ENCODE results near the gene ABHD17C.
A peak's percentile ranks its signal among the peaks of the same experiment; 100 is the strongest.
"Not testable (repeated sequence)": the region's sequence is repeated elsewhere in the genome, so short reads cannot be mapped to it uniquely, and the experiment has no call there.

Gene ABHD17C

DNA sequence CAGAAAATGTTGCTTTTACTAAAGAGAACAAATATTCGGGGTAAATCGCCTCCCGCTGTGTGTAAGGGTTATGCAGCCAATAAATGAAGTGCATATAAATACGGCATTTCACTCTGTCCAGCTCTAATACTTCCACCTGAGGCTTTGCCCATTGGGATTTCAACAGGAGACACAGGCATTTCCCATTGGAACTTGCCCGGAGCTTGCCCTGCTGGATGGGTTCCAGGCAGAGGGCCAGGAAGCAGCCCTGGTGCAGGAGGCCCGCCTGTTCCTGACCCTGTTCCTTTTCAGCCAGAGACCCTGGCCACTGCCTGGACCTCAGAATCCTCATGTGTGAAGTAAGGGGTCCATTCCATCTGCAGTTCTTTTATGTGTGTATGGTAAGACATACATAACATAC lies 66.6 kb downstream of the ABHD17C start:
- Mint-ChIP-seq H3K4me3 (no peak overlapping the region), H3K27ac (ENCODE audit: low read depth) (no peak overlapping the region), H3K4me1 (no peaks in the 10 kb centered on the region), H3K27me3 (no peaks in the 10 kb centered on the region), H3K9me3 (no peaks in the 10 kb centered on the region), H3K36me3 (ENCODE audit: insufficient read depth) (no peaks in the 10 kb centered on the region)
- no peak for DNase-seq (ENCODE audit: low spot score in 2 of 2)
- ATAC-seq (replicated peaks; ENCODE audit: extremely low read depth, poor library complexity, severe bottlenecking): no peak

DNA sequence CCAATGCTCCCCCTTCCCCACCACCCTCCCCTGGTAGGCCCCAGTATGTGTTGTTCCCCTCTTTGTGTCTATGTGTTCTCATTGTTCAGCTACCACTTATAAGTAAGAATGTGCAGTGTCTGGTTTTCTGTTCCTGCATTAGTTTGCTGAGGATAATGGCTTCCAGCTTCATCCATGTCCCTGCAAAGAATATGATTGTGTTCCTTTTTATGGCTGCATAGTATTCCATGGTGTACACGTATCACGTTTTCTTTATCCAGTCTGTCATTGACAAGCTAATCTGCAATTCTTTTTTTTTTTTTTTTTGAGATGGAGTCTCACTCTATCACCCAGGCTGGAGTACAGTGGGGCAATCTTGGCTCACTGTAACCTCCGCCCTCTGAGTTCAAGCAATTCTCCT lies 68.1 kb downstream of the ABHD17C start:
- ATAC-seq (replicated peaks; ENCODE audit: extremely low read depth, poor library complexity, severe bottlenecking); H3K36me3 Mint-ChIP-seq (ENCODE audit: insufficient read depth); DNase-seq (ENCODE audit: low spot score in 2 of 2); H3K27ac Mint-ChIP-seq (ENCODE audit: low read depth); H3K4me3 Mint-ChIP-seq; H3K27me3 Mint-ChIP-seq; H3K4me1 Mint-ChIP-seq; H3K9me3 Mint-ChIP-seq: not testable (repeated sequence)

DNA sequence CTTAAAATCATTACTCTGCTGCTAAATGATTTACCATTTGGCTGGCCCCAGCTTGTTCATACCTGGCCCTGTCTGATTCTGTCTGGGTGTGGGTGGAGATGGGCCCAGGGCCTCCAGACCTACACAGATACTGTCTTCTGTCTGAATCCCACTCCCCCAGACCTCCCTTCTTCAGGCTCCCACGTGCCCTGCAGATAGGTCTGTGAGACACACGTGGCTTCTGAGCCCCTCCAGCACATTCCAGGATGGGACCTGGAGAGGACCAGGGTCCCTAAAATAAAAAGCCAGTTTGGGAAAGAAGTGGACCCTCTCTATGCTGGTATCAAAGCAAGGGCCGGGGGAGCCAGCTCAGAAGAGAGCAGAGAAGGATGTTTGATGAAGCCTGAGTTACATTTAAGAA lies 69.4 kb downstream of the ABHD17C start:
- Mint-ChIP-seq H3K36me3 (ENCODE audit: insufficient read depth) (no peaks in the 10 kb centered on the region), H3K9me3 (no peaks in the 10 kb centered on the region), H3K27me3 (no peaks in the 10 kb centered on the region), H3K4me3 (no peak overlapping the region), H3K4me1 (peaks cover 4% of the 10 kb centered on the region), H3K27ac (ENCODE audit: low read depth) (no peak overlapping the region)
- DNase-seq (ENCODE audit: low spot score in 2 of 2): no peak
- no peak for ATAC-seq (replicated peaks; ENCODE audit: extremely low read depth, poor library complexity, severe bottlenecking)

DNA sequence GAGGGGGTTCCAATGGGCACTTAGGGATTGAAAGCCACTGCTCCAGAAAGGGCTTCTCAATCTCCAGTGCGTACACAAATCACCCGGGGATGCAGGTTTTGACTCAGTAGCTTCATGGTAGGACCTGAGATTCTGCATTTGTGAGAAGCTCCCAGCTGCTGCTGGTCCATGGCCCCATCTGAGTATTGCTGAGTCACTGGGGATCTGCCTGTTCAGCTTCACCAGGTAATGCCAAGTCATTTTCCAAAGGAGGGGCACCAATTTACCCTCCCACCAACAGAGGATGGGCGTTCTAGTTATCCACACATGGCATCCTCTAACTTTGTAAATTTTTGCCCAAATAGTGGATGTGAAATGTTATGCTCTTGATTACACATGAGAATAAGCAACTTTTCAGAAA lies 71.2 kb downstream of the ABHD17C start:
- Mint-ChIP-seq H3K4me3 (no peak overlapping the region), H3K4me1 (peaks cover 7% of the 10 kb centered on the region), H3K27me3 (no peaks in the 10 kb centered on the region), H3K9me3 (no peaks in the 10 kb centered on the region), H3K27ac (ENCODE audit: low read depth) (no peak overlapping the region), H3K36me3 (ENCODE audit: insufficient read depth) (no peaks in the 10 kb centered on the region)
- DNase-seq (ENCODE audit: low spot score in 2 of 2) (no peak), ATAC-seq (replicated peaks; ENCODE audit: extremely low read depth, poor library complexity, severe bottlenecking) (no peak)

DNA sequence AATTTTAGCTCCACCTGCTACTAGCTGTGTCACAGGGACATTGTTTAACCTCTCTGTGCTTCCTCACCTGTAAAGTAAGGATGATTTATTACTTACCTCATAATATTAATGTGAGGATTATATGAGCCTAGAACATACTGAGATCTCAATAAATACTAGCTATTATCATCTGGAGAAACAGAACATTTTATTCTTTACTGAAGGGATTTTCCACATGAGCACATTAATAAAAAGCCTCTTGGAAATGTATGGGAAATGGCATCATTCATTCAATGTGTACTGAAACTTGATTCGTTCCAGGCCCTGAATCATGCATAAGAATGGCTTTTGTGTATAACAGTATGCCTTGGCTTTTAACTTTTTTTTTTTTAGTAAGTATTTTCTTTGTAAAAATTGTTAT lies 73.0 kb downstream of the ABHD17C start:
- no peaks in the 10 kb centered on the region for H3K9me3 Mint-ChIP-seq
- DNase-seq (ENCODE audit: low spot score in 2 of 2) (no peak), ATAC-seq (replicated peaks; ENCODE audit: extremely low read depth, poor library complexity, severe bottlenecking) (no peak)
- no peak overlapping the region for H3K27ac Mint-ChIP-seq (ENCODE audit: low read depth)
- peaks cover 7% of the 10 kb centered on the region for H3K4me1 Mint-ChIP-seq
- no peaks in the 10 kb centered on the region for H3K27me3 Mint-ChIP-seq
- no peaks in the 10 kb centered on the region for H3K36me3 Mint-ChIP-seq (ENCODE audit: insufficient read depth)
- H3K4me3 Mint-ChIP-seq: no peak overlapping the region

DNA sequence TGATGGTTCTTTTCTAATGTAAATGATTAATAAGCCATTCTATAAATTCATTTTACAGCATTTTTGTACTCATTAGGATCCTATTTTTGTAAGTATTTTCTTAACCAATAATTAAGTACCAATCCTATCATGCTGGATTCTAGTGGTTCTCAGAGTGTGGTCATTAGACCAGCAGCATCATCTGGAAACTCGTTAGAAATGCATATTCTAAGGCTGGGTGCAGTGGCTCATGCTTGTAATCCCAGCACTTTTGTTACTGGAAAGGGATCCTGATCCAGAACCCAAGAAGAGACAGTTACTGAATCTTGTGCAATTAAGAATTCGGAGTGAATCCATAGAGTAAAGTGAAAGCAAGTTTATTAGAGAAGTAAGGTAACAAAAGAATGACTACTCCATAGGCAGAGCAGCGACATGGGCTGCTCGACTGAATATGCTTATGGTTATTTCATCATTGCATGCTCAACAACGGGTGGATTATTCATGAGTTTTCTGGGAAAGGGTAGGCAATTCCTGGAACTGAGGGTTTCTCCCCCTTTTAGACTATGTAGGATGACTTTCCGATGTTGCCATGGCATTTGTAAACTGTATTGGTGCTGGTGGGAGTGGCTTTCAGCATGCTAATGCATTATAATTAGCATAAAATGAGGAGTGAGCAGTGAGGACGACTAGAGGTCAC lies 74.2 kb downstream of the ABHD17C start:
- Mint-ChIP-seq H3K4me1 (peaks cover 7% of the 10 kb centered on the region), H3K27me3 (no peaks in the 10 kb centered on the region), H3K36me3 (ENCODE audit: insufficient read depth) (no peaks in the 10 kb centered on the region), H3K27ac (ENCODE audit: low read depth) (no peak overlapping the region), H3K4me3 (no peak overlapping the region), H3K9me3 (no peaks in the 10 kb centered on the region)
- DNase-seq (ENCODE audit: low spot score in 2 of 2) (no peak), ATAC-seq (replicated peaks; ENCODE audit: extremely low read depth, poor library complexity, severe bottlenecking) (no peak)

DNA sequence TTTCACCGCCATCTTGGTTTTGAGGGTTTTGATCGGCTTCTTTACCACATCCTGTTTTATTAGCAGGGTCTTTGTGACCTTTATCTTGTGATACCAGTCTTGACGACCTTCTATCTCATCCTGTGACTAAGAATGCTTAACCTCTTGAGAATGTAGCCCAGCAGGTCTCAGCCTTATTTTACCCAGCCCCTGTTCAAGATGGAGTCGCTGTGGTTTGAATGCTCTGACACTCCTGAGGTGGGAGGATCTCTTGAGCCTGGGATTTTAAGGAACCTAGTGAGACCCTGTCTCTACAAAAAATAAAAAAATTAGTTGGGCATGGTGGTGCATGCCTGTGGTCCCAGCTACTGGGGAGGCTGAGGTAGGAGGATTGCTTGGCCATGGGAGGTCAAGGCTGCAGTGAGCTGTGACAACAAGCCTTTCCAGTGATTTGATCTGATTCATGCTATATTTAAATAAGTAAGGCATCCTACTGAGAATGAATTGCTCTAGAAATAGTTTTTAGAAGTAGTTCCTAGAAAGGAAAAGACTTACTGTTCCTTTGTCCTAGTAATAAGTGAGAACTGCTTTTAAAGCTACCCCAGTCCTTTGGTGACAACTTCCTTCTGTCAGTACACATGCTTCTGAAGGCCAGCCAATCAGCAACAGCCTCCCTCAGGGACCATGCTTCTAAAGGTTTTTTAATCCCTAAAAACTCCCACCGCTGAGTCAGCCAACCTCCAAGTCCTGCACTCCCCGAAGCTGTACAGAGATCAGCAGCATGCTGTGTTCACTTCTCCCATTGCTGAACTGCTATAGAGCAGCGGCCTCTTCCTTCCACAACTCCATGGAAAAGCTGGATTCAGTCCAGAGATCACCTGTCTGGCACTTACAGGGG lies 75.0 kb downstream of the ABHD17C start:
- Mint-ChIP-seq H3K27ac (ENCODE audit: low read depth) (no peak overlapping the region), H3K4me1 (peaks cover 7% of the 10 kb centered on the region), H3K27me3 (no peaks in the 10 kb centered on the region), H3K4me3 (no peak overlapping the region), H3K9me3 (no peaks in the 10 kb centered on the region), H3K36me3 (ENCODE audit: insufficient read depth) (no peaks in the 10 kb centered on the region)
- DNase-seq (ENCODE audit: low spot score in 2 of 2): no peak
- no peak for ATAC-seq (replicated peaks; ENCODE audit: extremely low read depth, poor library complexity, severe bottlenecking)

DNA sequence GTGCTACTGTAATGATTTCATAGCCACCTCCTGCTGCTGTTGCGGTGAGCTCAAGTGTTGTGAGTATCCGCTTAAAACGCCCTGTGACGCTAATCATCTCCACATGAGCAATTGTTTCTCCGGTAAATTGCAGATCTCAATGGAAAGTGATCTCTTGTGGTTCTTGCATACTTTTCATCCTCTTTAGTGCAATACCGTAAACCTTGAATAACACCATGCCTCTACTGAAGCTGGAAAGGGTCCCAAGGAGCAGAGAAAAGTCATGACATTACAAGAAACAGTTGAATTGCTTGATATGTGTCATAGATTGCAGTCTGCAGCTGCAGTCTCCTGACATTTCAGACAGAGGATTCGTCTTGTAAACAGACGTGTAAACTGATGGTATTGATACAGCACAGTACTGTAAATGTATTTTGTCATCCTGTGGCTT lies 78.0 kb downstream of the ABHD17C start:
- Mint-ChIP-seq H3K4me3 (no peak overlapping the region), H3K27ac (ENCODE audit: low read depth) (no peak overlapping the region), H3K4me1 (peaks cover 7% of the 10 kb centered on the region), H3K36me3 (ENCODE audit: insufficient read depth) (no peaks in the 10 kb centered on the region), H3K27me3 (peaks cover 11% of the 10 kb centered on the region), H3K9me3 (no peaks in the 10 kb centered on the region)
- ATAC-seq (replicated peaks; ENCODE audit: extremely low read depth, poor library complexity, severe bottlenecking) (no peak), DNase-seq (ENCODE audit: low spot score in 2 of 2) (no peak)

DNA sequence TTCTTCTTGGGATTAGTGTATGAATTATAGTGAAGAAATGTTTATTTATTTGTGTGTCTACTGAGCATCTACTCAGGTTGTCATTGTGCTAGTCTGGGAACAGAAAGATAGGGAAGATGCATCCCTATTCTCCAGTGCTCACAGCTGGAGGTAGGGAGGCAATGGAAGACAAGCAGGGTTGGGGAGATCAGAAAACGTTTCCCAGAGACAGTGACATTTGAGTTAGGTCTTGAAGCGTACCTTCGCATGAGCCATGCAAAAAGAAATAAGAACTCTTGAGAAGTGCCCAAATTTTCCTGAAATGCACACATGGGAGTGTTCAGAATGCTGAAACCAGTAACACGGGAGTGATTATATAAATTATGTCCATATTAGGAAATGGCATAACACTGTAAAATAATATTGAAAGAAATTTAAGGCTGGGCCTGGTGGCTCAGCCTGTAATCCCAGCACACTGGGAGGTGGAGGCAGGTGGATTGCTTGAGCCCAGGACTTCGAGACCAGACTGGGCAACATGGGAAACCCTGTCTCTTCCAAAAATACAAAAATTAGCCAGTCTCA lies 78.8 kb downstream of the ABHD17C start:
- H3K4me3 Mint-ChIP-seq: no peak overlapping the region
- ATAC-seq (replicated peaks; ENCODE audit: extremely low read depth, poor library complexity, severe bottlenecking) (no peak), DNase-seq (ENCODE audit: low spot score in 2 of 2) (no peak)
- no peaks in the 10 kb centered on the region for H3K9me3 Mint-ChIP-seq
- H3K27me3 Mint-ChIP-seq: peaks cover 15% of the 10 kb centered on the region
- no peak overlapping the region for H3K27ac Mint-ChIP-seq (ENCODE audit: low read depth)
- peaks cover 7% of the 10 kb centered on the region for H3K4me1 Mint-ChIP-seq
- H3K36me3 Mint-ChIP-seq (ENCODE audit: insufficient read depth): no peaks in the 10 kb centered on the region

DNA sequence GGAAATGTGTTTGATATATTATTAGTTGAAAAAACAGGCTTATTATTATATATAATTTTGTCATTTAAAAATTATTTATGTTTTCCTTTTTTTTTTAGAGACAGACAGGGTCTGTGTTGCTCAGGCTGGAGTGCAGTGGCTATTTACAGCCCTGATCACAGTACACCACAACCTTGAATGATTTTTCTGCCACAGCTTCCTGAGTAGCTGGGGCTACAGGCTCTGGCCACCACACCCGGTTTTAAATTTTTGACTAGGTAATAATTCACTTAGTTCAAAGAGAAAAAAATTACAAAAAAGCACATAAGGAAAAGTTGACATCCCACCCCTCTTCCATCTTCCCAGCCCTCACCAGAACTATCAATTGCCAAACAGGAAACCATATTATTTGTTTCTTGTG lies 79.4 kb downstream of the ABHD17C start:
- DNase-seq (ENCODE audit: low spot score in 2 of 2): no peak
- Mint-ChIP-seq H3K27ac (ENCODE audit: low read depth) (no peak overlapping the region), H3K4me3 (no peak overlapping the region), H3K9me3 (no peaks in the 10 kb centered on the region), H3K27me3 (peaks cover 18% of the 10 kb centered on the region), H3K36me3 (ENCODE audit: insufficient read depth) (no peaks in the 10 kb centered on the region), H3K4me1 (peaks cover 4% of the 10 kb centered on the region)
- no peak for ATAC-seq (replicated peaks; ENCODE audit: extremely low read depth, poor library complexity, severe bottlenecking)

DNA sequence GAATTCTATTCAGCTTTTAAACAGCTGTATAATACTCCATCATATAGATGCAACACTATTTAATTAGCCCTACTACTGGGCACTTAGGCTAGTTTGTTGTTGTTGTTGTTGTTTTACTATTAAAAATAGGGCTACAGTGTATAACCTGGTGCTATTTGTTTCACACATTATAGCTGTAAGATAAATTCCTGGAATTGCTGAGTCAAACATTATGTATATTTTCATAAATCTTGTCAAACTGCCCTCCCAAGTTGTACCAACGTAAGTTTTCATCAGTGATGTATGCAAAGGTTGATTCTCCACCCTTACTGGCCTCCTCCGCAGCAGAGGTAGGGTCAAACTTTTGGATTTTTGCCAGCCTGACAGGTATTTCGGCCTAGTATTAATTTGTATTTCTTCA lies 80.2 kb downstream of the ABHD17C start:
- no peak overlapping the region for H3K27ac Mint-ChIP-seq (ENCODE audit: low read depth)
- H3K4me3 Mint-ChIP-seq: no peak overlapping the region
- DNase-seq (ENCODE audit: low spot score in 2 of 2): no peak
- no peak for ATAC-seq (replicated peaks; ENCODE audit: extremely low read depth, poor library complexity, severe bottlenecking)
- H3K27me3 Mint-ChIP-seq: peaks cover 26% of the 10 kb centered on the region
- peaks cover 9% of the 10 kb centered on the region for H3K4me1 Mint-ChIP-seq
- no peaks in the 10 kb centered on the region for H3K9me3 Mint-ChIP-seq
- peaks cover under 1% of the 10 kb centered on the region for H3K36me3 Mint-ChIP-seq (ENCODE audit: insufficient read depth)

DNA sequence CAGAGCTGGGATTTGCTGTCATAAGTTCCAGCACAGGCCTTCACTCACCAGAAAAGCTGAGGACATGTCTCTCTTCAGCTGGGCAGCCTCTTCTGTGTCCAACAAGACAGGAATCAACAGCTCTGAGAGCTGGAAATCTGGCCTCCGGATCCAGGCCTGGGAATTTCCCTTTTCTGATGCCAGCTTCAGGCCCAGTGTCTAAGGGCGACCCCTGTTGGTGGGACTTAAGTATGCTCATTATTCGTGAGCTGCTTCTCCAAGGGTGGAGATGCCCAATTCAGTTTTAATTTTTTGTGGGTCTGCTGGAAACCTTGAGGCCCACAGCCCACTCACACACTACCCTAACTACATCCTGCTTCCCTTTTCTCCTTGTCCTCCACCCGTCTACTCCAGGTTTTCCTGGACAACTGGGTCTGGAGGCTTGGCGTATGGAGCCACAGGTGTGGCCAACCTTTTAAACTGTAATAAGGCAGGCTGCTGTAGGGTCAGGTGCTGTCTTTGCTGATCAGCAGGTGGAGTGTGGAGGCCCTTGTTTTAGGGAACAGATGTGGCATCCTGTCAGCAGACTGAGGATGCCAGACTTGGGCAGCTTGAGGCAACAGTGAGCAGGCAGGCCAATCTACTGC lies 81.4 kb downstream of the ABHD17C start:
- Mint-ChIP-seq H3K4me1 (peaks cover 9% of the 10 kb centered on the region), H3K36me3 (ENCODE audit: insufficient read depth) (peaks cover 2% of the 10 kb centered on the region), H3K4me3 (no peak overlapping the region), H3K9me3 (no peaks in the 10 kb centered on the region), H3K27ac (ENCODE audit: low read depth) (no peak overlapping the region), H3K27me3 (peaks cover 38% of the 10 kb centered on the region)
- DNase-seq (ENCODE audit: low spot score in 2 of 2) (peak; percentile 44 to 48), ATAC-seq (replicated peaks; ENCODE audit: extremely low read depth, poor library complexity, severe bottlenecking) (no peak)

Measured in central memory CD8-positive, alpha-beta T cell (primary cell).